Sigmoid colon (tissue), 4 donors: ENCODE results near the gene TNC.

ENCODE experiments used
- POLR2AphosphoS5 ChIP-seq, 4 donors: sonication (generic); formaldehyde crosslinking; IDR thresholded peaks; one replicate each; pipeline ENCODE4 v1.6.1; 2017; ENCODE audit warnings: antibody characterized with exemption in 4 of 4
- TF ChIP-seq, protein P1 (sequence below), 4 experiments: fragments of 450-650 bp in 3 of 4; fragments of 200-600 bp in 1 of 4; IDR thresholded peaks; one replicate each; pipeline ENCODE4 v1.5.1; 2016 to 2019; ENCODE audit warnings: antibody characterized with exemption in 4 of 4, mild to moderate bottlenecking in 3 of 4, moderate library complexity in 2 of 4

DNA sequence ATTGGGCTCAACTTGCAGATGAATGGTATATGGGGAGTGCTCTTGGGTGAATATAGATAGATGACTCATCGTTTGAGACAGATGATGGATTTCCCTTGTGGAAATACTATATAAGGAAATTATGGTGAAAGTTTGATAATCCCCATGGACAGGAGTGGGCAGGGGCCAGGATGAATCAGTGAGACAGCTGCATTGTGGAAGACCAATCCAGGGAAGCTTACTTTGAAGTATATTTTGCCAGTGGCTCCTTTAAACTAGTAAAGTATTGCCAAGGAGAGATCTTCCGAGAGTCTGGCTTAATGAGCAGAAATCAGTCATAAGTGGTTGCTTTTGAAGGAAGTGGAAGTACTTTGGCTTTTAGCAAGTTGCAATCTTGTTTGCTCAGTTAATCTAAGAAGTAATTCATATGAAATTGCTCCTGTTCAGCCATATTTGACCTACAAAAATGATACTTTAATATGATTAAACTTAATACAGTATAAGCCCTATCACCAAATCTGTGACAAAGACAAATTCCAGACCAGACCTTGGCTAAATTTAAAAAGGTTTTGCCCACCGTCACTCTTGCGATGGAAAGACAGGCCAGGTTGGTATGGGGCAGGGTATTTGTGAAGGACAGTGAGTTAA is 9.3 kb upstream of the TNC start:
- TF ChIP-seq, protein P1, sequence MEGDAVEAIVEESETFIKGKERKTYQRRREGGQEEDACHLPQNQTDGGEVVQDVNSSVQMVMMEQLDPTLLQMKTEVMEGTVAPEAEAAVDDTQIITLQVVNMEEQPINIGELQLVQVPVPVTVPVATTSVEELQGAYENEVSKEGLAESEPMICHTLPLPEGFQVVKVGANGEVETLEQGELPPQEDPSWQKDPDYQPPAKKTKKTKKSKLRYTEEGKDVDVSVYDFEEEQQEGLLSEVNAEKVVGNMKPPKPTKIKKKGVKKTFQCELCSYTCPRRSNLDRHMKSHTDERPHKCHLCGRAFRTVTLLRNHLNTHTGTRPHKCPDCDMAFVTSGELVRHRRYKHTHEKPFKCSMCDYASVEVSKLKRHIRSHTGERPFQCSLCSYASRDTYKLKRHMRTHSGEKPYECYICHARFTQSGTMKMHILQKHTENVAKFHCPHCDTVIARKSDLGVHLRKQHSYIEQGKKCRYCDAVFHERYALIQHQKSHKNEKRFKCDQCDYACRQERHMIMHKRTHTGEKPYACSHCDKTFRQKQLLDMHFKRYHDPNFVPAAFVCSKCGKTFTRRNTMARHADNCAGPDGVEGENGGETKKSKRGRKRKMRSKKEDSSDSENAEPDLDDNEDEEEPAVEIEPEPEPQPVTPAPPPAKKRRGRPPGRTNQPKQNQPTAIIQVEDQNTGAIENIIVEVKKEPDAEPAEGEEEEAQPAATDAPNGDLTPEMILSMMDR (IDR thresholded peaks at IDR 0.05) = no peak
- no peak for TF ChIP-seq POLR2AphosphoS5 (IDR thresholded peaks at IDR 0.05)
